Lower leg skin (tissue), 3 donors: ENCODE data around the gene TMTC1.

ENCODE experiments used
- POLR2A ChIP-seq, 2 donors: fragments of 450-650 bp; IDR thresholded peaks; one replicate each; pipeline ENCODE4 v1.6.1; 2016 to 2017; ENCODE audit warnings: antibody characterized with exemption in 2 of 2, mild to moderate bottlenecking in 1 of 2, moderate library complexity in 1 of 2
- TF ChIP-seq, protein P1 (sequence below), 3 donors: fragments of 450-650 bp; IDR thresholded peaks; one replicate each; pipeline ENCODE4 v1.5.1; 2016; ENCODE audit warnings: antibody characterized with exemption in 3 of 3, mild to moderate bottlenecking in 3 of 3, moderate library complexity in 2 of 3

DNA sequence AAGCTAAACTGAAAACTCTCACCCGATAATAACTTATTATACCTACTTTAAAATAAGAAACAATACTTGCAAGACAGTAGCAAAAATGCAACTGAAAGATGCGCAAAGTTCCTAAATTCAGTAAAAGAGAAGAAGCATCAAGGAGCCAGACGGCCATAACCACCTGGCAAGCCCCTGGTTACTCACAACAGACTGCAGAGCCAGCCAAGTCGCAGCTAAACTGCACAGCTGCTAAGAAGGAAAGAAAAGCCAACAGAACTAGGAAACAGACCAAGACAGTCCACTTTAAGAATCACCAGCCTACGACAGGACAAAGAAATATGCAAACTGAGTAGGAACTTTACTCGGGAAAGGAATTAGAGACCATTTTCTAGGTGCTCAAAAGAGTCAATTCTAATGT, 127.9 kb downstream of the TMTC1 start:
- TF ChIP-seq, protein P1, sequence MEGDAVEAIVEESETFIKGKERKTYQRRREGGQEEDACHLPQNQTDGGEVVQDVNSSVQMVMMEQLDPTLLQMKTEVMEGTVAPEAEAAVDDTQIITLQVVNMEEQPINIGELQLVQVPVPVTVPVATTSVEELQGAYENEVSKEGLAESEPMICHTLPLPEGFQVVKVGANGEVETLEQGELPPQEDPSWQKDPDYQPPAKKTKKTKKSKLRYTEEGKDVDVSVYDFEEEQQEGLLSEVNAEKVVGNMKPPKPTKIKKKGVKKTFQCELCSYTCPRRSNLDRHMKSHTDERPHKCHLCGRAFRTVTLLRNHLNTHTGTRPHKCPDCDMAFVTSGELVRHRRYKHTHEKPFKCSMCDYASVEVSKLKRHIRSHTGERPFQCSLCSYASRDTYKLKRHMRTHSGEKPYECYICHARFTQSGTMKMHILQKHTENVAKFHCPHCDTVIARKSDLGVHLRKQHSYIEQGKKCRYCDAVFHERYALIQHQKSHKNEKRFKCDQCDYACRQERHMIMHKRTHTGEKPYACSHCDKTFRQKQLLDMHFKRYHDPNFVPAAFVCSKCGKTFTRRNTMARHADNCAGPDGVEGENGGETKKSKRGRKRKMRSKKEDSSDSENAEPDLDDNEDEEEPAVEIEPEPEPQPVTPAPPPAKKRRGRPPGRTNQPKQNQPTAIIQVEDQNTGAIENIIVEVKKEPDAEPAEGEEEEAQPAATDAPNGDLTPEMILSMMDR (IDR thresholded peaks at IDR 0.05) = no peak
- TF ChIP-seq POLR2A (IDR thresholded peaks at IDR 0.05) = no peak
